ENCODE data around the gene ALKBH3. TPM values are rescaled to one million over a fixed set of nuclear protein-coding genes. Genes with fewer than 3 reads are reported as not detected.

ALKBH3 gene
- polyA plus RNA-seq, 1 of the 3 experiments (the other 2 are of a cell fraction) = 27.0 TPM

DNA sequence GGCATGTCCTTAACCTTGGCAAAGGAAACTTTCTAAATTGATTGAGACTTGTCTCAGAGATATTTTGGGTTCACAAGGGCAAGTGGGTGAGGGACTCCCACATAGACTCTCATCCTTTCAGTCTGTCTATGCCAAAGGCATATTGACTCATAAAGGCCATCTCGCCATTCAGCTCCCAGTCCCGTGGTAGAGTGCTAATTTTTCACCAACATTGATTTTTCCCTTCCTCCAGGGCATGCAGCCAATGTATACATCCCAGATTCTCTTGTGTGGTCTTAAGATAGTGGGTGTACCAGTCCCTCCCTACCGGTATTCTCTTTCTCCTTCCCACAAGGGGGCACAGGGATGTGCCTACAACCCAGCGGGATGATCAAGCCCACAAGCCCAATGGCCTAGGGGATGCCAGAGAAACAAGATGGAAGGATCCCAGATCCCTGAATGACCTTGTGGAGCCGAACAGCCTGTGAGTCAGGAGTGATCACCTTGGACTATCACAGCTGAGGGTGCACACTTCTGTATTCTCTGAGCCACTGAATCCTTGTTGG is 69.8 kb downstream of the ALKBH3 start:
- Histone ChIP-seq H3K9ac (no peak overlapping the region), H3K79me2 (ENCODE audit: insufficient read depth) (no peaks in the 10 kb centered on the region), H3K27ac (ENCODE audit: low read depth in 2 of 2, low read length in 1 of 2) (peak overlapping the region in 1 of 2 experiments; percentile 83; a peak in 2 of 4 replicates), H3F3A (replicated peaks; ENCODE audit: insufficient read depth) (no peaks in the 10 kb centered on the region), H3K9me2 (no peaks in the 10 kb centered on the region), H3K4me3 (ENCODE audit: low read depth in 2 of 2, low read length in 1 of 2) (no peak overlapping the region; a peak in 1 of 4 replicates), H3K4me1 (ENCODE audit: control insufficient read depth in 1 of 2, insufficient read depth in 2 of 2, low read depth in 1 of 2, low read length in 1 of 2) (peaks cover 0 to 45% of the 10 kb centered on the region in 2 experiments; a peak in 1 of 4 replicates), H3K4me2 (no peak overlapping the region), H3K9me3 (no peaks in the 10 kb centered on the region), H2AFZ (ENCODE audit: low read depth) (no peak overlapping the region), H4K20me1 (ENCODE audit: insufficient read depth) (no peaks in the 10 kb centered on the region), H3K27me3 (ENCODE audit: insufficient read depth) (peaks cover 26% of the 10 kb centered on the region; the same call in 1 of the 2 replicates), H3K36me3 (replicated peaks in 1 of 2; ENCODE audit: control insufficient read depth in 1 of 2, insufficient read depth in 2 of 2, low read length in 1 of 2) (no peaks in the 10 kb centered on the region)
- ChIA-PET POLR2A (interaction anchor here (1.1 to 1.6 kb wide), 3 partner anchors 8 to 36 kb away, joined by 3 to 8 read pairs (median 5); partner anchors contain the start of gene C11orf96), CTCF (interaction anchor here (0.6 to 13.9 kb wide), 5 partner anchors 28 to 353 kb away, joined by 3 to 222 read pairs (median 6); no protein-coding TSS in a partner anchor)
- WGBS (ENCODE audit: low lambda C conversion rate) = 57% methylated on average over 5 of the region's 5 CpGs
- TF ChIP-seq, protein P1, sequence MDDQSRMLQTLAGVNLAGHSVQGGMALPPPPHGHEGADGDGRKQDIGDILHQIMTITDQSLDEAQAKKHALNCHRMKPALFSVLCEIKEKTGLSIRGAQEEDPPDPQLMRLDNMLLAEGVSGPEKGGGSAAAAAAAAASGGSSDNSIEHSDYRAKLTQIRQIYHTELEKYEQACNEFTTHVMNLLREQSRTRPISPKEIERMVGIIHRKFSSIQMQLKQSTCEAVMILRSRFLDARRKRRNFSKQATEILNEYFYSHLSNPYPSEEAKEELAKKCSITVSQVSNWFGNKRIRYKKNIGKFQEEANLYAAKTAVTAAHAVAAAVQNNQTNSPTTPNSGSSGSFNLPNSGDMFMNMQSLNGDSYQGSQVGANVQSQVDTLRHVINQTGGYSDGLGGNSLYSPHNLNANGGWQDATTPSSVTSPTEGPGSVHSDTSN (IDR thresholded peaks at IDR 0.05) = no peak
- no peak for TF ChIP-seq SIN3A (IDR thresholded peaks at IDR 0.05; ENCODE audit: borderline replicate concordance, low read depth, low read length)
- no peak for TF ChIP-seq EZH2phosphoT487 (IDR thresholded peaks at IDR 0.05; ENCODE audit: borderline replicate concordance, low read depth)
- TF ChIP-seq, protein P2, sequence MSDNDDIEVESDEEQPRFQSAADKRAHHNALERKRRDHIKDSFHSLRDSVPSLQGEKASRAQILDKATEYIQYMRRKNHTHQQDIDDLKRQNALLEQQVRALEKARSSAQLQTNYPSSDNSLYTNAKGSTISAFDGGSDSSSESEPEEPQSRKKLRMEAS (IDR thresholded peaks at IDR 0.05; ENCODE audit: low read depth) = no peak
- TF ChIP-seq MXI1 (IDR thresholded peaks at IDR 0.05; ENCODE audit: low read depth, low read length) = no peak
- TF ChIP-seq, protein P3, sequence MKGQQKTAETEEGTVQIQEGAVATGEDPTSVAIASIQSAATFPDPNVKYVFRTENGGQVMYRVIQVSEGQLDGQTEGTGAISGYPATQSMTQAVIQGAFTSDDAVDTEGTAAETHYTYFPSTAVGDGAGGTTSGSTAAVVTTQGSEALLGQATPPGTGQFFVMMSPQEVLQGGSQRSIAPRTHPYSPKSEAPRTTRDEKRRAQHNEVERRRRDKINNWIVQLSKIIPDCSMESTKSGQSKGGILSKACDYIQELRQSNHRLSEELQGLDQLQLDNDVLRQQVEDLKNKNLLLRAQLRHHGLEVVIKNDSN (IDR thresholded peaks at IDR 0.05; ENCODE audit: borderline replicate concordance, low read depth) = no peak
- no peak for DNase-seq

DNA sequence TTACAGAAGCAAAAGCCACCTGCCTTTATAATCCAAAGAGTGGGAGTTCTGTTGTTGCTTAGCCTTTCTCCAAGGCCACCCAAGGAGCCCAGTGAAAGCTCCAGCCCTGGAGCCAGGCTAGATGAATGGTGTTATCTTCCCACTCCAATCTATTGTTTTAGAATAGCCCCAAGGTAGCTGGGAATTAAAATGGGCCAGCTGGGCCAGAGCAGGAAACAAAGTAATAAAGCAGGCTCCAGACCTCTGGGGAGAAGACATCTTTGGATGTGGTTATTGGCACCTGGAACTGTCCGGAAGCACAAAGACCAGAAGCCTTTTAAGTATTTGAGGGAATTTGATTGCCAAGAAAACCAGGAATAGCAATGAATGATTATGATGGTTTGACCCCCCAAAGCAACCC is 70.6 kb downstream of the ALKBH3 start:
- Histone ChIP-seq H3K9me2 (no peaks in the 10 kb centered on the region), H3K9ac (no peak overlapping the region), H3K27ac (ENCODE audit: low read depth in 2 of 2, low read length in 1 of 2) (peak overlapping the region in 1 of 2 experiments; percentile 83; a peak in 2 of 4 replicates), H3K36me3 (replicated peaks in 1 of 2; ENCODE audit: control insufficient read depth in 1 of 2, insufficient read depth in 2 of 2, low read length in 1 of 2) (no peaks in the 10 kb centered on the region), H3K79me2 (ENCODE audit: insufficient read depth) (no peaks in the 10 kb centered on the region), H2AFZ (ENCODE audit: low read depth) (no peak overlapping the region), H3K9me3 (no peaks in the 10 kb centered on the region), H3K4me3 (ENCODE audit: low read depth in 2 of 2, low read length in 1 of 2) (no peak overlapping the region), H3K27me3 (ENCODE audit: insufficient read depth) (peaks cover 19% of the 10 kb centered on the region; the same call in 1 of the 2 replicates), H3K4me2 (no peak overlapping the region), H4K20me1 (ENCODE audit: insufficient read depth) (no peaks in the 10 kb centered on the region), H3K4me1 (ENCODE audit: control insufficient read depth in 1 of 2, insufficient read depth in 2 of 2, low read depth in 1 of 2, low read length in 1 of 2) (peaks cover 0 to 43% of the 10 kb centered on the region in 2 experiments; a peak in 1 of 4 replicates), H3F3A (replicated peaks; ENCODE audit: insufficient read depth) (no peaks in the 10 kb centered on the region)
- DNase-seq = no peak
- TF ChIP-seq, protein P1 (IDR thresholded peaks at IDR 0.05) = no peak
- TF ChIP-seq EZH2phosphoT487 (IDR thresholded peaks at IDR 0.05; ENCODE audit: borderline replicate concordance, low read depth) = no peak
- TF ChIP-seq SIN3A (IDR thresholded peaks at IDR 0.05; ENCODE audit: borderline replicate concordance, low read depth, low read length) = no peak
- TF ChIP-seq, protein P4, sequence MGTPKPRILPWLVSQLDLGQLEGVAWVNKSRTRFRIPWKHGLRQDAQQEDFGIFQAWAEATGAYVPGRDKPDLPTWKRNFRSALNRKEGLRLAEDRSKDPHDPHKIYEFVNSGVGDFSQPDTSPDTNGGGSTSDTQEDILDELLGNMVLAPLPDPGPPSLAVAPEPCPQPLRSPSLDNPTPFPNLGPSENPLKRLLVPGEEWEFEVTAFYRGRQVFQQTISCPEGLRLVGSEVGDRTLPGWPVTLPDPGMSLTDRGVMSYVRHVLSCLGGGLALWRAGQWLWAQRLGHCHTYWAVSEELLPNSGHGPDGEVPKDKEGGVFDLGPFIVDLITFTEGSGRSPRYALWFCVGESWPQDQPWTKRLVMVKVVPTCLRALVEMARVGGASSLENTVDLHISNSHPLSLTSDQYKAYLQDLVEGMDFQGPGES (IDR thresholded peaks at IDR 0.05; ENCODE audit: low read depth, low read length) = no peak
- TF ChIP-seq CHD2 (IDR thresholded peaks at IDR 0.05; ENCODE audit: low read length, partially characterized antibody) = peak; percentile 51
- no peak for TF ChIP-seq RFX5 (IDR thresholded peaks at IDR 0.05; ENCODE audit: low read length)
- TF ChIP-seq YY1 (IDR thresholded peaks at IDR 0.05; ENCODE audit: low read depth) = no peak
- peak in 1 of 2 experiments; percentile 85; a peak in 2 of 4 replicates for TF ChIP-seq EP300 (IDR thresholded peaks at IDR 0.05; ENCODE audit: borderline replicate concordance in 1 of 2, low read depth in 1 of 2, low read length in 1 of 2)
- peak; percentile 57; the same call in 1 of the 2 replicates for TF ChIP-seq RCOR1 (IDR thresholded peaks at IDR 0.05; ENCODE audit: low read length)
- TF ChIP-seq GATA2 (CRISPR knock-in tag; IDR thresholded peaks at IDR 0.05) = peak; percentile 44
- TF ChIP-seq FOSL2 (IDR thresholded peaks at IDR 0.05; ENCODE audit: borderline replicate concordance, low read depth) = no peak
- TF ChIP-seq TEAD4 (IDR thresholded peaks at IDR 0.05; ENCODE audit: borderline replicate concordance, insufficient read depth) = no peak
- TF ChIP-seq TCF12 (IDR thresholded peaks at IDR 0.05) = no peak
- ChIA-PET POLR2A (interaction anchor here (0.7 to 1.6 kb wide), 2 partner anchors 9 to 28 kb away, joined by 3 to 8 read pairs; partner anchors contain the start of gene C11orf96), CTCF (interaction anchor here (0.7 to 3.9 kb wide), 6 partner anchors 37 to 126 kb away, joined by 3 to 25 read pairs (median 6); no protein-coding TSS in a partner anchor)
- 55% methylated on average over 1 of the region's 1 CpG for WGBS (ENCODE audit: low lambda C conversion rate)

Measured in SK-N-SH (cell line).